GM18498 (cell line): Measurements from ENCODE around the gene TSPAN18.

Source experiments
- ATAC-seq: cut with Tn5 transposase; IDR thresholded peaks from one replicate; pipeline ENCODE4 v1.9.1; 2021; ENCODE audit warnings: mild to moderate bottlenecking, moderate library complexity; ENCODE audit not compliant: unreplicated experiment

TSPAN18 gene

DNA sequence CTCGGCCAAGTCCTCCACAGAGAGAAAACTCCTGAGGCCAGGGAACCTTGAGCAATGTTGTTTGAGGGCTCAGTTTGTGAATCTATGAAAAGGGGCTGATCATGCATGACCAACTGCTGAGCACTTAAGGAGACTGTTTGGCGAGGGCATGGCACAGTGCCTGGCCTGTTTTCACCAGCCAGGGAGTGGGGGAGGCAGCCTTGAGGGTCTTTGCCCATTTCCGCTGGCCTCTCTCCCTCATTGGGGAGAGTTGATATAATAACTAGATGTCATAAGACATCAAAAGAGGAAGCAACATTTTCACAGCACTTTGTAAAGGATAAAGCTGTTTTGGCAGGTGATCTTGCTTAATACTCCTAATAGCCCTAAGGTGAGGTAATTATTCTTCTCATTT is 113.3 kb downstream of the TSPAN18 start:
- no peak for ATAC-seq

DNA sequence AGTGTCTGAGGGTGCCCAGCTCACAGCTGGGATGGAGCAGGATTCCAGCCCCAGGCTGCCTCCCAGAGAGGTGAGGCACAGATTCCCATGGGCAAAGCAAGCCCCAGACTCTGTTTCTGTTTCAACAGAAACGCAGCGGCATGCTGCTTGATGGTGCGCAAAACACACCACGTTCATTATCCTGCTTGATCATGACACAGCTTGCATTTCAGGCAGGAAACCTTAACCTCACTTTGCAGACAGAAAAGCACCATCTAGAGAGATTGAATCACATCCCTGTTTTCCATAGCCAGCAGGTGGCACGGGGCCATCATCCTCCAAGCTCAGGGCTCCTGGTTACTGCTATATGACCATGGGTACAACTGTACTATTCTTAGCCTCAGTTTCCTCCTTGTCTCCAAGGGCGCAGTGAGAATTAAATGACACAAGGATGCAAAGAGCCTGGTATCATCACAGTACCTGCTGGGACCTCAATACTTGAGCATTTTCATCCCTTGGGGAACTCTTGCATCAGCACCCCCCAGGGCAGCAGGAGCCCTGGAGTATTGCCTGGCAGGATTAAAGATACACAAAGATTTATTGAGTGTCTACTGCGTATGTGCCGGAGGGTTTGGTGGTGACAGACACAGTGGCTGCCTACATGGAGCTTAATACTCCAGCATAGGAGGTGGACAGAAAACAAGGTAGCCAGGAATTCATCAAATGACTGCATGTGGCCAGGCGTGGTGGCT is 113.9 kb downstream of the TSPAN18 start:
- ATAC-seq, result no peak

GRCh38 chr11:44842220-44842619 is 115.5 kb downstream of the TSPAN18 start:
- ATAC-seq, result no peak

DNA sequence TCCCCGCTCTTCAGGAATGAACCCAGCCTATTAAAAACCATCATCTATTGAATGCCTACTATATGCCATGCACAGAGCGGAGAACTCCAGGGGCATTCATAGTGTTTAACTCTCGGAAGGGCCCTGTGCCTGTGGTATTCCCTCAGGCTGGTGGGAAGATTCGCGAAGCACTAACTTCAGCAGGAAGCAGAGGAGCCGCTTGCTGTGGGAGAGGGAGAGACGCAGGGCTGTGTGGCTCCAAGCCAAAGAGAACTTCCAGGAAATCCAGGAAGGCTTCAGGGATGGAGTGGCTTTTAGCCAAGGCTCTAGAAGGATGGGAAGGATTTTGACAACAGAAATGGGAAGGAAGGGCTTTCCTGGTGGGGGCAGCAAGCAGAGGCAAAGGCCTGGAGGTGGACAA is 120.1 kb downstream of the TSPAN18 start:
- no peak for ATAC-seq

DNA sequence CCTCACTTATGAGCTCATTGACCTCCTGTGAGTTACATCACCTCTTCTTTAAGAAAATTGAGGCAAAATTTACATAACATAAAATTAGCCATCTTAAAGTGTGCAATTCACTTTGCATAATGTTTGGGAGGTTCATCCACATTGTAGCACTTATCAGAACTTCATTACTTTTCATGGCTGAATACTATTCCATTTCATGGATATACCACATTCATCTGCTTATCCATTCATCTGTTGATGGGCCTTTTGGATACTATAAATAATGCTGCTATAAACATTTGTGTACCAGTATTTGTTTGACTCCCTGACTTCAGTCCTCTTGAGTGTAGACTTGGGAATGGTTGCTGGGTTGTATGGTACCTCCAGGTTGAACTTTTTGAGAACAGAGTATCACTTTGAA is 120.6 kb downstream of the TSPAN18 start:
- no peak for ATAC-seq

DNA sequence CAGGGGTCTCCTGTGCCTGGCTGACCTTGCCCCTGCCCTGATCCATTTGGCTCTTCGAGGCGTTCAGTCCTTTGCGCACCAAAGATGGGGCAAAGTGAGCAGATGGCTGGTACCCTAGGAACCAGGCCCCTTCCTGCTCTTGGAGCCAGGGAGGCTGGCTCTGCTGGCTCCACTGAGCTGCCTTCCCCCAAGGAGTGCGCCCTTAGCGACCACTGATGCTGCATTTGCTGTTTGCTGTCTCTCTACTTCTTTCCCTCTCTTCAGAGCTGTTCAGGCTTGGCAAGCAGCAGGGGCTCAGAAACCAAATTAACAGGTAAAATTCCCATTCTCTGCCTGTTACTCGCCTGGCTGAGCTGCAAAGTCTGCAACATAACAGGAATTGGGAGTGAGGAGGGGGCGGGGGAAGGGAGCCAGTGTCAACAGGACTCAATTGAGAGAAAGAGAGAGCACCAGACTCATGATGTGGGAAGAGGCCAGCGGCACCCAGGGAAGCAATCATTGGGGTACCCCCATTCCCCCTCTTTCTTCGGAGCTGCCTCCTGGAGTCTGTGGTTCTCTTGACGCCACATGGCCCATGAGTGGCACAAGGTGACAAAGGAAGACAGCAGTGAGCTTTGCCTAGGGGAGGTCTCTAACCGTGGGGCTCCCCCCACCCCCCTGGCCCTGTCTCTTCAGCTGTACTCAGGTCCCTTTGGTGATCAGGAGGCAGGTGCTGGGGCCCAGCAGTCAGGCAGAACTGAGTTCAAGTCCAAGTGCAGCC is 121.6 kb downstream of the TSPAN18 start:
- no peak for ATAC-seq

DNA sequence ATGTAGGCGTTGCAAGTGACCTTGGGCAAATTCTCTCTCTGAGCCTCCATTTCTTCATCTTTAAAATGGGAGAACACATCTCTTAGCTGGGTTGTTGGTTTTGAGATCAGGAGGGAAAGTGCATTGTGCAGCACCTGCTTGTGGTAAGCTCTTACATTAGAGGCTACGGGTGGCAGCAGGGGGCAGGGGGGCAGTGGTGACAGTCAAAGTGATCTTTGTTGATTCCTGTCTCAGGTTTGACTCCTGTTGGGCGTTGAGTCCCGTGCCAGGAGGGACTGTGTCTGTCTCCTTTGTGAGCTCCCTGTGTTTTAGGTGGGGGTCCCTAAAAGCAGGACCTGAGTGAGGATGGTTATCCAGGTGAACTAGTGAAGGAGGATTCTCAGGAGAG is 122.2 kb downstream of the TSPAN18 start:
- no peak for ATAC-seq

DNA sequence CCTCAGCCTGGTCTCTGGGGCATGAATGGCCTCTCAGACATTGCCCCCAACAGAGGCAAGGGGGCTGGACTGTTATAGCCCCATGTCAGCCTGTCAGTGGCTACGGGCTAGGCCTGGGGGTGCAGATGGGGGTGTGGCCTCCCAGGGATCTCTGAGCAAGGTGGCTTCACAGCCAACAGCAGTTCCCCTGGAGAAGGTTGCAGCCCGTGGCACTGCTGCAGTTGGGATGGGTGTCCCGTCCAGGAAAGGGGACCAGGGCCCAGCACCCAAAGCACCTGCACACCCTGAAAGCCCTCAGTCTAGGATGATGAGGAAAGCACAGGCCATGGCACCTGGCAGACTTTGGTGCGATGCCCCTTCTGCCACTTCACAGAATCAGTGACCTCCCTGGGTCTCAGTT is 122.7 kb downstream of the TSPAN18 start:
- ATAC-seq, result no peak

- no peak for ATAC-seq
Observed at GRCh38 chr11:44849922-44850321, 123.2 kb downstream of the TSPAN18 start.

DNA sequence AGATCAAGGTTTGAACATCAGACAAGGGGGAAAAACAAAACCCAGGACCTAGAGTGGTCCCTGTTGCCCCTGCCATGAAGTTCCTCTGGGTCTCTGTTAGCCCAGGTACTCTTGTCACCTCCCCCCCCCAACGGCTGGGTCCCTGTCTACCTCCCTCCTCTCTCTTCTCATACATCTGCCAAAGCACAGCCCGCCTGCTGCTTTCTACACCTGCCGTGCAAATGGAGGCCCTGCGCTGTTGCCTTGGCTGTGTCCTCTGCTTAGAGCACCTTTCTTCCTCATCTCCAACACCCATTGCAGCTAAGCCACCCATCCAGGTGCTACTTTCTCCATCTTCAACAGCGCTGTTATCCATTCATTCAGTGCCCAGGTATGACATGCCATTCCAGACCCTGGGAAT is 124.7 kb downstream of the TSPAN18 start:
- no peak for ATAC-seq

DNA sequence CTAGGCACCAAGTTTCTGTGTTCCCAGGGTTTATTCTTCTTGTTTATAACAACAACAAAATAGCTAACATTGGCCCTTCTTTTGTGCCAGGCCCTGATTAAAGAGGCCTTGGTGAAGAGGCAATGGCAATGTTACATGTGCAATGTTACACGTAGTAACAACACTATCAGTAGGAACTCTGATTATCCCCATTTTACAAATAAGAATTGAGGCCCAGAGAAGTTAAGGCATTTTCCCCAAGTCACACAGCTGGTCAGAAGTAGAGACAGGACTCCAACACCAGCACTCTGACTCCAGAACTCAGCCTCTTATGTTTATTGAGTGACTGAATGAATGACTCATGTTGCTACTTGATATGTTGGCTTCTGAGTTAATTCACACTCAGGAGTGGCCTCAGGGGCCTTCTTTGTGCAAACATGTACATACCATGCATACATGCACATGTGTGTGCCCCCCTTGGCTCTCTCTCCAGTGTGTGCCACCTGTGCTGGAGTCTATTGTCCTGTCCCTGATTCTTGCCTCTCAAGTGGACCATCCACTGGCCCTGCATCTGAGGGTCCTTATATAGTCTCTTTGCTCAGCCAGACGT is 125.5 kb downstream of the TSPAN18 start:
- ATAC-seq, result no peak

- ATAC-seq, result no peak
Observed at GRCh38 chr11:44852952-44853351, 126.2 kb downstream of the TSPAN18 start.

DNA sequence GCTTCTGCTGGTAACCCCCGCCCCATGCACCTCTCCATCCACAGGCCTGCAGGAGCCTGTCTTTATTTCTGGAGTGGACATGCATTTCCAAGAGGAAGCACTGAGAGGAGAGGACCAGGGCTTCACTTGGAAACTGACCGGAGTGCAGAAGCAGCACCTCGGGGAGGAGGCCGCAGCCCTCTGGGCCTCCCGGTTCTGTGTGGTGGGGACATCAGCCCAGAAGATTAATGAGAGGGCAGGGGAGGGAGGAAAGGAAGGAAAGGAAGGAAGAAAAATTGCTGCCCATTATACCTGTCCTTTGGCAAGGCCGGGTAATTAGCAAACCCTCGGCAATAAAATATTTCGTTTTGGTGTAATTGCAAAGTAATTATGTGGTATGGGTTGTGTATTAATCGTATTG is 126.9 kb downstream of the TSPAN18 start:
- no peak for ATAC-seq

DNA sequence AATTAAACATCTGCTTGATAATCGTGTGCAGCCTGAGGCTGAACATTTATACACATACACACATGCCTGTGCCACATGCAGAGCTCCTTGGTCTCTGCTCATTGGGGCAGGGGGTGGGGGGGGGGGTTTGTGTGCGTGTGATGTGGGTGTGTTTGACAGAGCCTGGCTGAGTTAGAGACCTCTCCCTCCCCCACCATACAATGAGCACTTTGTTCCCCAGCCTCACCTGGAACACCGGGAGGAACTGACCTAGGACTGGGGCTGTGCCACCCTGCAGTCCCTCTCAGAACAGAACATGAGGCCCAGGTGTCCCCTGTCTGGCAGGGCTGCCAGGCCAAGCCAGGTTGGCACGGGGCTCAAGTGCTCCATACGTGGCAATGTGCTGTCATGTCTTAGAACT is 127.3 kb downstream of the TSPAN18 start:
- ATAC-seq, result no peak

DNA sequence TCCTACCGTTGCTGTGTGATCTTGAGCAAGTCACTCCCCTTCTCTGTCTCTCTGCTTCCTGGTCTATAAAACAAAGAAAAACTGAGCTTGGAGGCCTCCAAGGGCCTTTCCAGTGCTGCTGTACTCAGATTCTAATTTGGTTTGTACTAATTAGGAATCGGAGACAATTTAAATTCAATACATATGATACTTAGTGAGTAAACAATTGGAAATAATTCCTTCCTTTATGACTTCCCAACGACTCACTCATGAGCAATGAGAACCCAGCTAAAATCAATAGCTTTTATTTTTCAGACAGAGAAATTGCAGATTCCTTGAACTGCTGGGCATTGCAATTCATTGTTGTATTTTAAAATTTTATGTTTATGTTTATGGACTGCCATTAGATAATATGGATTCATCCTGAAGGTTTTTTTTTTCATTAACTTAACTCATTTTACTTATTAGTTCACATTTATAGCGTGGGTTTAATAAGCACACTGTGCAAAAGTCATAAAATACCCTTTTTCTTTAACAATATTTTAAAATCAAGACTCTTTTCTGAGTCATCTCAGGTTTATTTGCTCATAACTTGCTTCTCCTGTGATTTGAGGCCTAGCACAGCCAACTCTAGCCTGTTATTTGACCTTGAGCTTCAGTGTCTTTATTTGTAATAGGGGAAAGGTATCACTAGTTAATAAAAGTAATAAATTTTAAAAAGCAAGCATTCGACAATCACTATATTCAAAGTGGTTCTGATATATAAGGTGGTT is 128.2 kb downstream of the TSPAN18 start:
- no peak for ATAC-seq

- ATAC-seq, result no peak
Observed at GRCh38 chr11:44855493-44855849, 128.7 kb downstream of the TSPAN18 start.

DNA sequence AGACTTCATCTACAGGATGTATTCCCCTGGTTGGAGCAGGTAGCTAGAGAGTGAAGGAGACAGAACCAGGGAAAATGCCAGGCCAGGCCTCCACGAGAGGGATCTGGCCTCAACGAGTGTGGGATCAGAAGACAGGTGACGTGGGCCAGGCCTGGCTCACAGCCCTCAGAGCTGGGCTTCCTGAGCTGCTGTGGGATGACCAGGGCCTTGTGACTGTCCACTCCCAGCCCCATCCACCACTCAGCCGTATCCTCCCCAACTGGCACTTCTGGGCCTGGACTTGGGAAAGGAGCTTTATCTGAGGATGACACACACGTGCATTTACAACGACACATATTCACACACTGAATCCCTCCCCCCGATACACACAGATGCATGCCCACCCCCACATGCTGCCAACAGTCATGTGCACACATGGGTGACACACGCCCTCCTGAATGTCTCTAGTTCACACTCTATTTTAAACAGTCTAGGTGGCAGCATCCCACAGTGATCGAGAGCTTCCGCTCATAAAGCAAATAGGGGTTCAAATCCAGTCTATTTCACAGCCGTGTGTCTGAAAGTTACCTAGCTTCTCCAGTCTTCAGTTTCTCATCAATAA is 130.8 kb downstream of the TSPAN18 start:
- ATAC-seq, result no peak

GRCh38 chr11:44858796-44859527 is 132.2 kb downstream of the TSPAN18 start:
- ATAC-seq, result no peak

DNA sequence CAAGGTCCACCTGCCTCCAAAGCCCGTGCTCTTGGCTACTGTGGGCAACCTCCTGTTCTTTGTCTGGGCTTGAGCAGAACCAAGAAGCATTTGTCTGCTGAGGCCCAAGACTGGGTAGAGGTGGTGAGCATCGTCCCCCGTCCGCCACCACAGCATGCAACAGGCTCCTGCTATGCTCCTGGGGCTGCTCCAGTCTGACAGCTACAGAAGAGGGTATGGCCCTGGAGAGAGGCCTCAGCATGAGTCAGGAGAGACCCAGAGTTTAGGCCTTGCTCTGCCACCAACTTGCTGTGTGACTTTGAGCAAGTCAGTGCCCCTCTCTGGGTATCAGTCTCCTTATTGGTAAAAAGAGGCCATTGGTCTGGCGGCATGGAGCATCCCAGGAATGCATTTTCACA is 132.8 kb downstream of the TSPAN18 start:
- no peak for ATAC-seq

DNA sequence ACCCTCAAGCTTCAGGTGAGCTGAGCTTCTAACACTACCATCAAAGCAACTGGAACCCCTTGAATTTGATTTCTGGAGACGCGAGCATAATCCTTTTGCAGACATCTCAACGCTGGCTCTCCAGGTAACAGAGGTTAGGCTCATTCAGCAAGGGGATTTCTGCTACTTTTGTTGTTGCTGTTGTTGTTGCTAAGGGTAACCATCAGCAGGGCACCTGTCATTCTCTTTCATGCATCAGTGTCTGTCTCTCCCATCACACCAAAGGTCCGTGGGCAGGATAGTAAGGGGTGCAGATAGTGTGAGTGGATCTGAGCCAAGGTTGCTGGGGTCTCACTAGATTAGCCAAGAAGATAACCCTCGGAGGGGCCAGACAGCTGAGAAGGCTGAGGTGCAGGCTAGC is 133.6 kb downstream of the TSPAN18 start:
- no peak for ATAC-seq
